Trophoblast cell (in vitro differentiated cells and primary cell): Measurements from ENCODE around the gene PCBD2.

Source experiments
- DNase-seq, 2 donors: peaks; one replicate each; pipeline ENCODE4 v3.0.0-alpha.2; 2016
- H2AFZ ChIP-seq: 2 replicates; pipeline ENCODE4 v1.6.1; 2013; ENCODE audit warnings: low read length, moderate library complexity, mild to moderate bottlenecking; ENCODE audit not compliant: insufficient read depth, poor library complexity
- H2AK5ac ChIP-seq: 2 replicates; pipeline ENCODE4 v1.6.1; 2013; ENCODE audit warnings: mild to moderate bottlenecking, low read length
- H2BK120ac ChIP-seq: 2 replicates; pipeline ENCODE4 v1.6.1; 2013; ENCODE audit warnings: low read length, mild to moderate bottlenecking, moderate library complexity; ENCODE audit not compliant: insufficient read depth, poor library complexity
- H2BK12ac ChIP-seq: 2 replicates; pipeline ENCODE4 v1.6.1; 2013; ENCODE audit warnings: mild to moderate bottlenecking, low read length, moderate library complexity
- H2BK5ac ChIP-seq: 2 replicates; pipeline ENCODE4 v1.6.1; 2013; ENCODE audit warnings: low read length, low read depth, moderate library complexity, mild to moderate bottlenecking; ENCODE audit not compliant: poor library complexity
- H3K14ac ChIP-seq: 2 replicates; pipeline ENCODE4 v1.6.1; 2013; ENCODE audit warnings: mild to moderate bottlenecking, low read length
- H3K18ac ChIP-seq: 2 replicates; pipeline ENCODE4 v1.6.1; 2013; ENCODE audit warnings: mild to moderate bottlenecking, low read length
- H3K23ac ChIP-seq: 2 replicates; pipeline ENCODE4 v1.6.1; 2013; ENCODE audit warnings: low read length
- H3K27ac ChIP-seq: 2 replicates; pipeline ENCODE4 v1.5.1; 2013; ENCODE audit warnings: low read depth, mild to moderate bottlenecking, inconsistent platforms, low read length, moderate library complexity
- H3K27me3 ChIP-seq: 2 replicates; pipeline ENCODE4 v1.6.1; 2013; ENCODE audit warnings: inconsistent platforms, mild to moderate bottlenecking, low read length, moderate library complexity; ENCODE audit not compliant: insufficient read depth
- H3K36me3 ChIP-seq, 2 experiments: 1 replicate in 1 of 2; 2 replicates in 1 of 2; pipeline ENCODE4 v1.6.1; 2013; ENCODE audit warnings: low read length in 2 of 2, mild to moderate bottlenecking in 2 of 2, moderate library complexity in 1 of 2; ENCODE audit not compliant: insufficient read depth in 2 of 2, control insufficient read depth in 1 of 2
- H3K4ac ChIP-seq: 2 replicates; pipeline ENCODE4 v1.6.1; 2013; ENCODE audit warnings: low read depth, mild to moderate bottlenecking, low read length, moderate library complexity
- H3K4me1 ChIP-seq, 2 experiments: 1 replicate in 1 of 2; 2 replicates in 1 of 2; pipeline ENCODE4 v1.6.1; 2013; ENCODE audit warnings: low read length in 2 of 2, mild to moderate bottlenecking in 2 of 2, moderate library complexity in 1 of 2; ENCODE audit not compliant: insufficient read depth in 2 of 2, control insufficient read depth in 1 of 2
- H3K4me2 ChIP-seq: 2 replicates; pipeline ENCODE4 v1.6.1; 2013; ENCODE audit warnings: inconsistent platforms, mild to moderate bottlenecking, low read length, moderate library complexity
- H3K4me3 ChIP-seq: 2 replicates; pipeline ENCODE4 v1.5.1; 2013; ENCODE audit warnings: mild to moderate bottlenecking, low read depth, low read length, inconsistent platforms
- H3K79me1 ChIP-seq: one replicate; pipeline ENCODE4 v1.6.1; 2013; ENCODE audit warnings: low read length
- H3K79me2 ChIP-seq: 2 replicates; pipeline ENCODE4 v1.6.1; 2013; ENCODE audit warnings: low read length, mild to moderate bottlenecking; ENCODE audit not compliant: control insufficient read depth, insufficient read depth, poor library complexity
- H3K9ac ChIP-seq: 2 replicates; pipeline ENCODE4 v1.6.1; 2013; ENCODE audit warnings: mild to moderate bottlenecking, low read length
- H3K9me3 ChIP-seq: 2 replicates; pipeline ENCODE4 v1.6.1; 2013; ENCODE audit warnings: low read depth, mild to moderate bottlenecking, control low read depth, inconsistent platforms, low read length; ENCODE audit not compliant: insufficient read depth
- H4K12ac ChIP-seq: 2 replicates; pipeline ENCODE4 v1.6.1; 2013; ENCODE audit warnings: low read depth, mild to moderate bottlenecking, low read length, moderate library complexity
- H4K8ac ChIP-seq: 2 replicates; pipeline ENCODE4 v1.6.1; 2013; ENCODE audit warnings: low read depth, mild to moderate bottlenecking, low read length, moderate library complexity
- H4K91ac ChIP-seq: one replicate; pipeline ENCODE4 v1.6.1; 2013; ENCODE audit warnings: low read depth, mild to moderate bottlenecking, low read length, moderate library complexity
- WGBS: extraction: QIAGEN DNeasy Blood & Tissue Kit; methylation state at CpG from one replicate; pipeline ENCODE4 v1.1.7; 2013; ENCODE audit warnings: missing lambda C conversion rate; ENCODE audit not compliant: insufficient read length, insufficient coverage; ENCODE audit errors: extremely low coverage; 5-methylcytosine and 5-hydroxymethylcytosine counted together

The PCBD2 gene

GRCh38 chr5:134975843-134976242 is 70.9 kb downstream of the PCBD2 start:
- Histone ChIP-seq H2BK120ac (no peak overlapping the region), H2BK12ac (no peak overlapping the region), H3K18ac (no peak overlapping the region), H2BK5ac (no peak overlapping the region), H3K14ac (no peak overlapping the region), H3K27me3 (no peaks in the 10 kb centered on the region), H4K12ac (no peak overlapping the region), H2AFZ (no peak overlapping the region), H3K4me2 (no peak overlapping the region), H3K27ac (no peak overlapping the region), H3K9ac (no peak overlapping the region), H3K9me3 (peaks cover 10% of the 10 kb centered on the region), H3K79me1 (no peaks in the 10 kb centered on the region), H3K4ac (no peak overlapping the region), H2AK5ac (no peak overlapping the region), H3K4me1 (no peaks in the 10 kb centered on the region), H3K4me3 (no peak overlapping the region), H4K91ac (no peak overlapping the region), H3K36me3 (peaks cover 0 to 1% of the 10 kb centered on the region in 2 experiments), H3K23ac (no peak overlapping the region), H3K79me2 (no peaks in the 10 kb centered on the region), H4K8ac (no peak overlapping the region)
- peak in 1 of 2 donors; percentile 39 for DNase-seq

GRCh38 chr5:134976841-134977240 is 71.9 kb downstream of the PCBD2 start:
- WGBS = no CpG with 5 or more reads among the region's 1 CpG
- Histone ChIP-seq H3K9me3 (peaks cover 12% of the 10 kb centered on the region), H3K4me2 (no peak overlapping the region), H4K12ac (no peak overlapping the region), H2BK5ac (no peak overlapping the region), H4K8ac (no peak overlapping the region), H2AFZ (no peak overlapping the region), H3K27ac (no peak overlapping the region), H2BK12ac (no peak overlapping the region), H3K4ac (no peak overlapping the region), H3K36me3 (peaks cover 0 to 1% of the 10 kb centered on the region in 2 experiments), H3K79me1 (no peaks in the 10 kb centered on the region), H3K4me3 (no peak overlapping the region), H3K9ac (no peak overlapping the region), H2AK5ac (no peak overlapping the region), H3K14ac (no peak overlapping the region), H3K23ac (no peak overlapping the region), H4K91ac (no peak overlapping the region), H3K27me3 (no peaks in the 10 kb centered on the region), H3K18ac (no peak overlapping the region), H3K79me2 (no peaks in the 10 kb centered on the region), H2BK120ac (no peak overlapping the region), H3K4me1 (no peaks in the 10 kb centered on the region)
- no peak for DNase-seq

DNA sequence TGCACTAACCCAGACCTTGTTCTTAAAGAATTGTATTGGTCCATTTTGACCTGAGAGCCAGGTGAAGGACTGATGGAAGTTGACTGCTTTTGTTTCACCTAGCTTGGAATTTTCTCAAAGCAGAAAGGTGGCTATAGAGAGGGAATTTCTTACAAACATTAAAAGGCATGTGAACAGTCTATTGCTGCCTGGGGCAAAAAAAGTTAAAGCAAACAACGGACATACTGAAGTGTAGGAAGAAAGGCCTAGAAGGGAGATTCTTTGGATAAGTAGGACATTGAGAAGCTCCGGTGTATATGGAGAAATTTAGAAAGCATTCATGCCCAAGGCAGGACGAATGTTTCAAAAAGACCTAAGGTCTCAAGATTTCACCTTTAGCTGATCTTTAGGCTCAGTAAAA is 74.5 kb downstream of the PCBD2 start:
- Histone ChIP-seq H3K18ac (no peak overlapping the region), H3K79me2 (no peaks in the 10 kb centered on the region), H3K36me3 (peaks cover 0 to 1% of the 10 kb centered on the region in 2 experiments), H2BK120ac (no peak overlapping the region), H2AK5ac (no peak overlapping the region), H3K79me1 (no peaks in the 10 kb centered on the region), H2BK5ac (no peak overlapping the region), H3K4ac (no peak overlapping the region), H3K4me1 (no peaks in the 10 kb centered on the region), H4K91ac (no peak overlapping the region), H3K14ac (no peak overlapping the region), H3K9me3 (peaks cover 13% of the 10 kb centered on the region), H3K23ac (no peak overlapping the region), H2BK12ac (no peak overlapping the region), H3K9ac (no peak overlapping the region), H4K8ac (no peak overlapping the region), H3K4me2 (no peak overlapping the region), H3K27me3 (no peaks in the 10 kb centered on the region), H4K12ac (no peak overlapping the region), H3K27ac (no peak overlapping the region), H2AFZ (no peak overlapping the region), H3K4me3 (no peak overlapping the region)
- no CpG with 5 or more reads among the region's 3 CpGs for WGBS
- peak; percentile 20 to 68 for DNase-seq

- Histone ChIP-seq H3K36me3 (peaks cover 0 to 1% of the 10 kb centered on the region in 2 experiments), H3K14ac (no peak overlapping the region), H2BK5ac (no peak overlapping the region), H2BK12ac (no peak overlapping the region), H3K79me1 (no peaks in the 10 kb centered on the region), H4K8ac (no peak overlapping the region), H3K4me2 (no peak overlapping the region), H4K12ac (no peak overlapping the region), H3K4me1 (no peaks in the 10 kb centered on the region), H3K27me3 (no peaks in the 10 kb centered on the region), H4K91ac (no peak overlapping the region), H2BK120ac (no peak overlapping the region), H3K79me2 (no peaks in the 10 kb centered on the region), H3K27ac (no peak overlapping the region), H3K9ac (no peak overlapping the region), H3K23ac (no peak overlapping the region), H2AFZ (no peak overlapping the region), H3K18ac (no peak overlapping the region), H3K9me3 (peaks cover 7% of the 10 kb centered on the region), H3K4ac (no peak overlapping the region), H3K4me3 (no peak overlapping the region), H2AK5ac (no peak overlapping the region)
- no peak for DNase-seq
- WGBS = no CpG with 5 or more reads among the region's 1 CpG
These were observed 77.3 kb downstream of the PCBD2 start for GRCh38 chr5:134982230-134982629.
